Loucy (cell line): ENCODE data around the gene PRICKLE2.

Experiments
- CTCF ChIP-seq: fragments of 200-600 bp; sonication (generic); conservative IDR thresholded peaks from 2 replicates; pipeline ENCODE4 v1.5.1; 2014; ENCODE audit warnings: mild to moderate bottlenecking, antibody characterized with exemption, low read length
- EZH2phosphoT487 ChIP-seq: fragments of 200-600 bp; IDR thresholded peaks from 2 replicates; pipeline ENCODE4 v1.6.1; 2018; ENCODE audit warnings: antibody characterized with exemption, mild to moderate bottlenecking, moderate library complexity, borderline replicate concordance

- TF ChIP-seq CTCF, result no peak
- no peak for TF ChIP-seq EZH2phosphoT487
Observed at GRCh38 chr3:64187065-64187959, 38.0 kb downstream of the PRICKLE2 start.
